ENCODE results near the gene IFT122.
A peak's percentile ranks its signal among the peaks of the same experiment; 100 is the strongest.

Gene IFT122

DNA sequence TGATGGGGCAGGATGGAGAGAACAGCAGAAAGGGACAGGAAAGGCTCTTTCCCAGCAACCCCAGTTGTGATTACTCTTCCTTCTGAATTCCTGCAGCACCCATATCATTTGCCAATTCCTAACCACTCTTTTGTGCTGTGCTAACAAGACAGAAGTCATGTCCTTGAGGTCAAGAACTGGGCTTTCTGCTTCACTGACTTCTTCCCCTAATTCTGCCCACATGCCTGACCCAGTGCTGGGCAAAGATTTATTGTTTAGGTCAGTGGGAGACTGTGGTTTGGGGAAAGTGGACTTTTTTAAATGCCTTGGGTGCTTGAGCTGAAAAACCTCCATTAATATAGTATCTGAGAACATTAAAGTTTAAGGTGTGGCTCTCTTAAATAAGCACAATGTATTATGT is 7.4 kb upstream of the IFT122 start:
- DNase-seq, result no peak
- peaks cover 75% of the 10 kb centered on the region for H3K4me1 Mint-ChIP-seq
- H3K27ac Mint-ChIP-seq, result peak overlapping the region; percentile 35
- peaks cover 2% of the 10 kb centered on the region for H3K27me3 Mint-ChIP-seq (ENCODE audit: low read depth, poor library complexity)
- TF ChIP-seq, protein P1, sequence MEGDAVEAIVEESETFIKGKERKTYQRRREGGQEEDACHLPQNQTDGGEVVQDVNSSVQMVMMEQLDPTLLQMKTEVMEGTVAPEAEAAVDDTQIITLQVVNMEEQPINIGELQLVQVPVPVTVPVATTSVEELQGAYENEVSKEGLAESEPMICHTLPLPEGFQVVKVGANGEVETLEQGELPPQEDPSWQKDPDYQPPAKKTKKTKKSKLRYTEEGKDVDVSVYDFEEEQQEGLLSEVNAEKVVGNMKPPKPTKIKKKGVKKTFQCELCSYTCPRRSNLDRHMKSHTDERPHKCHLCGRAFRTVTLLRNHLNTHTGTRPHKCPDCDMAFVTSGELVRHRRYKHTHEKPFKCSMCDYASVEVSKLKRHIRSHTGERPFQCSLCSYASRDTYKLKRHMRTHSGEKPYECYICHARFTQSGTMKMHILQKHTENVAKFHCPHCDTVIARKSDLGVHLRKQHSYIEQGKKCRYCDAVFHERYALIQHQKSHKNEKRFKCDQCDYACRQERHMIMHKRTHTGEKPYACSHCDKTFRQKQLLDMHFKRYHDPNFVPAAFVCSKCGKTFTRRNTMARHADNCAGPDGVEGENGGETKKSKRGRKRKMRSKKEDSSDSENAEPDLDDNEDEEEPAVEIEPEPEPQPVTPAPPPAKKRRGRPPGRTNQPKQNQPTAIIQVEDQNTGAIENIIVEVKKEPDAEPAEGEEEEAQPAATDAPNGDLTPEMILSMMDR (IDR thresholded peaks at IDR 0.05), result no peak
- peaks cover 59% of the 10 kb centered on the region for H3K36me3 Mint-ChIP-seq (ENCODE audit: low read depth)
- H3K4me3 Mint-ChIP-seq, result peak overlapping the region; percentile 8
- no peaks in the 10 kb centered on the region for H3K9me3 Mint-ChIP-seq

DNA sequence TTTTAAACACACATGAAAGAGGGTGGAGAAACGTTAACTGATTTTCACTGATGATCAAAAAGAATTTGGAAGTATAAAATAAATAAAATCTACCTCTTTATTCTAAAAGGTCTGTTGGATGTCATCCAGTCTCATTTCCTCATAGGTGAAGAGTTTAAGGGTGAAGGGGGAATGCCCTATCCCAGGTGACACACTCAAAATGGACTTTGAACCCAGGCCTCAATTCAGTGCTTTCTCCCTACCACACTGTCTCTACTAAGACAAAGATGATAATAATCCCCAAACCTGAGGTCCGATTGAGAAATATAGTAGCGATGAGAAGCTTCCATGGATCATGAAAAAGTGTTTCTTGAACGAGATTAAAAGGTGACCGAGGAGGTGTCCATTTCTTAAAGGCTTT is 6.5 kb upstream of the IFT122 start:
- TF ChIP-seq, protein P1 (IDR thresholded peaks at IDR 0.05), result no peak
- H3K27me3 Mint-ChIP-seq (ENCODE audit: low read depth, poor library complexity), result no peaks in the 10 kb centered on the region
- no peaks in the 10 kb centered on the region for H3K9me3 Mint-ChIP-seq
- H3K4me3 Mint-ChIP-seq, result no peak overlapping the region
- H3K27ac Mint-ChIP-seq, result no peak overlapping the region
- peaks cover 75% of the 10 kb centered on the region for H3K4me1 Mint-ChIP-seq
- DNase-seq, result no peak
- peaks cover 63% of the 10 kb centered on the region for H3K36me3 Mint-ChIP-seq (ENCODE audit: low read depth)

DNA sequence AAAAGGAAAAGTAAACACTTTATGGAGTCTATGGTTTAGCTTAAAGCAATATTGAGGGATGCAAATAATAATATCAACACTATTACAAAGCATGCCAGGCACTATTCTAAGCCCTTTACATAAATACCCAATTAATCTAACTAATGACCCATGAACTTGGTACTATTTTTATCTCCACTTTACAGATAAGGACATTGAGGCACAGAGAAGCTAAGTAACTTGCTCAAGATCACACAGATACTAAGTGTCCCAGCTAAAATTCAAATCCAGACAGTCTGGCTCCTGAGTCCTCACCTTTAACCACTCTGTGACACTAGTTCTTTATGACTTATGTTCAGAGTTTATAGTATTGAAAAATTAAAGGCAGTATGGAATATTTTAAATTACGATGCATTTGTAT is 5.9 kb upstream of the IFT122 start:
- no peak for DNase-seq
- peaks cover 74% of the 10 kb centered on the region for H3K4me1 Mint-ChIP-seq
- H3K36me3 Mint-ChIP-seq (ENCODE audit: low read depth), result peaks cover 63% of the 10 kb centered on the region
- H3K27me3 Mint-ChIP-seq (ENCODE audit: low read depth, poor library complexity), result no peaks in the 10 kb centered on the region
- TF ChIP-seq, protein P1 (IDR thresholded peaks at IDR 0.05), result no peak
- H3K9me3 Mint-ChIP-seq, result no peaks in the 10 kb centered on the region
- no peak overlapping the region for H3K4me3 Mint-ChIP-seq
- H3K27ac Mint-ChIP-seq, result no peak overlapping the region

DNA sequence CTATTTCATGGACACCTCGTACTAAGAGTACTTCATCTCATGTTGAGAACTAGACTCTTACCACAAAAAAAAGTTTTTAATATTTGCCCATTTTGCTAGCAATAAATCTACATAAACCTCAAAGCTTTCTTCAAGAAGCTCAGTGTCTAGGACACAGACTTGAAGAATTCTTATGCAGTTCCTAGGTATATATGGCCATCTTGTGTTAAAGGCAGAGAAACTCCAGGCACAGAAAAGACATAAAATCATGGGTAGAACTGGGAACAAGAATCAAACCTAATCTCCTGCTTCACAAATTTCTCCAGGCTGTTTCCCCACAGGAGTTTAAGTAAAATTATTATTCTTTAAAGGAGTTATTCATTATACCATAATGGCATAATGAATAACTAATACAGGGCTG is 4.7 kb upstream of the IFT122 start:
- TF ChIP-seq, protein P1 (IDR thresholded peaks at IDR 0.05), result no peak
- peak overlapping the region; percentile 37 for H3K4me3 Mint-ChIP-seq
- peaks cover 63% of the 10 kb centered on the region for H3K36me3 Mint-ChIP-seq (ENCODE audit: low read depth)
- no peak overlapping the region for H3K27ac Mint-ChIP-seq
- peaks cover 82% of the 10 kb centered on the region for H3K4me1 Mint-ChIP-seq
- H3K9me3 Mint-ChIP-seq, result no peaks in the 10 kb centered on the region
- DNase-seq, result no peak
- H3K27me3 Mint-ChIP-seq (ENCODE audit: low read depth, poor library complexity), result peaks cover 5% of the 10 kb centered on the region

DNA sequence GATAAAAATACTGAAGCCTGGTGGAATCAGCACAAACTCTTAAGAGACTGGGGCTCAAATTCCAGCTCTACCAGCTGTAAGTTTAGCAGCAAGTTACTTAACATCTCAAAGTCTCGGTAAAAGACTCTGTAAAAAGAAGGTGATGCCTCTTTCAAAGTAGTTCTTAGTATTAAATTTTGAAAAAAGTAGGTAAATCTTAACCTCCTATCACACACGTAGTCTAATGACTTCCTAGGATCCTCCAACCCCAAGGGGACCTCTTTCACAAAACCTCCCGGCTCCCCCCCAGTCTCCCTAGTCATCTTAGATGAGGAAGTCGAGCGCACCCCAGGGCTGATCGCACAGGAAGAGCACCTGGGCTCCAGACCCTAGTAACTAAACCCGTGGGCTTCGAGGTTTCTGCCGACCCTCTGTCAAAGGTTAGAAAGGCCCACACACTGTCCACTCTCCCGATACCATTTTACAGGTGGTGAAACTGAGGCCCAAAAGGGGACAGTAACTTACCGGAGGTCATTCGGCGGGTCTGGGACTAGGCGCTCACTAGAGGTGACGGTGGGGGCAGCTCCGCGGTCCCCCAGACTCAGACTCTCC is 703 bp upstream of the IFT122 start:
- TF ChIP-seq, protein P1 (IDR thresholded peaks at IDR 0.05), result no peak
- Mint-ChIP-seq H3K36me3 (ENCODE audit: low read depth) (peaks cover 38% of the 10 kb centered on the region), H3K4me3 (peak overlapping the region; percentile 94), H3K27ac (peak overlapping the region; percentile 98), H3K27me3 (ENCODE audit: low read depth, poor library complexity) (peaks cover 5% of the 10 kb centered on the region), H3K9me3 (no peaks in the 10 kb centered on the region), H3K4me1 (peaks cover 88% of the 10 kb centered on the region)
- peak; percentile 37 for DNase-seq

DNA sequence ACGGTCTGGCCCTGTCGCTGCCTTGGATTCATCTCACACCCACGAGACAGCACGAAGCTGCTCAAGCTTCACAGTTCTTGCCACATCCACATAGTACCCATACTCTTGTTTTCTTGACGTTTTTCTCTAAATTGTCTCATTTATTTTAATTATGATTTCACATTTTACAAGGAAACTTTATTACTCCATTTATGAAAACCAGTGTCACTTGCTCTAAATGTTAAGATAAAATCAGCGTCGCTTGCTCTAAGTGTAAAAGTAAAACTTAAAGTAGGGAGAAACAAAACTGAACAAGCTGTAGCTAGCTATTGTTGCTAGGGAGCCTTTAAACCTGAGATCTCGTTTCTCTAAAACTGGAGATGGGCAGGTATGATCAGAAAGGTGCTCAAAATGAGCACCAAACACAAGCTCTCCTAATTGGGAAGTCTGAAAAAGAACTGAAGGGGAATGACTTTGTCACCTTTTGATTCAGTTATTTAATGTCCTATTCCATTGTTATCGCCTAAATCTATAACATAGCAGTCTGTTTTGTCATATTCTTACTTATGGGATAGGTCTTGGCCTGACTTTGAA is 680 bp downstream of the IFT122 start:
- peaks cover 27% of the 10 kb centered on the region for H3K36me3 Mint-ChIP-seq (ENCODE audit: low read depth)
- H3K27me3 Mint-ChIP-seq (ENCODE audit: low read depth, poor library complexity), result peaks cover 5% of the 10 kb centered on the region
- H3K4me1 Mint-ChIP-seq, result peaks cover 74% of the 10 kb centered on the region
- H3K9me3 Mint-ChIP-seq, result no peaks in the 10 kb centered on the region
- DNase-seq, result no peak
- peak overlapping the region; percentile 94 for H3K4me3 Mint-ChIP-seq
- peak overlapping the region; percentile 98 for H3K27ac Mint-ChIP-seq
- TF ChIP-seq, protein P1 (IDR thresholded peaks at IDR 0.05), result no peak
